DMS79 (cell line): ENCODE data around the gene TOGARAM1.

Experiments used
- DNase-seq: peaks from one replicate; lab custom pipeline; 2025; lab: John Stamatoyannopoulos, UW

The TOGARAM1 gene

GRCh38 chr14:44963775-44964380 is 1.9 kb downstream of the TOGARAM1 start:
- DNase-seq, result peak; percentile 32

DNA sequence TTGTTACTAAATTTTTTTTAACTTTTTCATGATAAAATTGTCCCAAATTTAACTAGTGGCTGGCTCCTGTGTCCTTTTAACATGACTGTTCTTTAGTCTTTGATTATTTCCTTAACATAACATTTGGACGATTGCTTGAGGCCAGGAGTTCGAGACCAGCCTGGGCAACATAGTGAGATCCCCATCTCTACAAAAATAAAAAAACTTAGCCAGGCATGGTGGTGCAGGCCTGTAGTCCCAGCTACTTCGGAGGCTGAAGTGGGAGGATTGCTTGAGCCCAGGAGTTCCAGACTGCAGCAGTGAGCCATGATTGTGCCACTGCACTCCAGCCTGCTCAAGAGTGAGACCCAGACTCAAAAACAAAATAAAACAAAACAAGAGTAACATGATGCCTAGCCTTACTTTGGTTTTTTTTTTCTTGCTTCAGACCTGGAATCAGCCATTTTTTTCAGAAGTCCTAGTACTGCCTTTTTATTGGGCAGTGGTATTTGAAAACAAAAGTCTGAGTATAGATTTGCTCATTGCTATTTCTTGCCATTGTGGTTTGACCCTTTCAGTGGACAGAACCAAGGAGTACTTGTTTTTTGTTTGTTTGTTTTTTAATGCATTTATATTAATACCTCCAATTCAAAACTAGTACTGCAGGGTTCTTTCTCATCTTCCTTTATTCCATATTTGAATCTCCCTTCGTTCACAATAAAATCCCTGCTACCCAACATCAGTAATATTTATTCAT is 4.8 kb downstream of the TOGARAM1 start:
- no peak for DNase-seq

GRCh38 chr14:44968714-44969113 is 6.7 kb downstream of the TOGARAM1 start:
- no peak for DNase-seq

DNA sequence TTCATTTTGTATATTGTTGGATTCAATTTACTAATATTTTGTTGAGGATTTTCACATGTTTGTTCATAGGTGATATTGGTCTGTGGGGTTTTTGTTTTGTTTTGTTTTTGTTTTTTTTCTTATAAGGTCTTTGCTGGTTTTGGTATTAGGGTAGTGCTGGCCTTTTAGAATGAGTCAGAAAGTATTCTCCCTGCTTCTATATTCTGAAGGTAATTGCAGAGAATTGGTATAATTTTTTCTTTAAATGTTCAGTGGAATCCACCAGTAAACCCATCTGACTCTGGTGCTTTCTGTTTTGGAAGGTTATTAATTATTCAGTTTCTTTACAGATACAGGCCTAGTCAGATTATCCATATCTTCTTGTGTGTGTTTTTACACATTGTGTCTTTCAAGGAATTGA is 8.9 kb downstream of the TOGARAM1 start:
- DNase-seq, result no peak

- no peak for DNase-seq
These were observed 9.5 kb downstream of the TOGARAM1 start for GRCh38 chr14:44971459-44971858.

DNA sequence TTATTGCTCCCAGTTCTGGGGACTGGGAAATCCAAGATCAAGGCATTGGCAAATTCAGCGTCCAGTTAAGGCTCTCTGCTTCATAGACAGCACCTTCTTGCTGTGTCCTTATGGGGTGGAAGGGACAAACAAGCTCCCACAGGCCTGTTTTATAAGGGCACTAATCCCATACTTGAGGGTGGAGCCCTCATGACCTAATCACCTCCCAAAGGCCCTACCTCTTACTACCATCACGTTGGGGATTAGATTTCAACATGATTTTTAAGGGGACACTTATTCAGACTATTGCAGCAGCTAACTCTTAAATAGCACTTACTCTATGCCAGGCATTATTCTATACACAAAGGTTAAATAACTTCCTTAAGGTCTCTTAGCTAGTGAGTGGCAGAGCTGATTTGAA is 17.3 kb downstream of the TOGARAM1 start:
- DNase-seq, result no peak

- no peak for DNase-seq
These were observed 17.9 kb downstream of the TOGARAM1 start for GRCh38 chr14:44979740-44980356.

DNA sequence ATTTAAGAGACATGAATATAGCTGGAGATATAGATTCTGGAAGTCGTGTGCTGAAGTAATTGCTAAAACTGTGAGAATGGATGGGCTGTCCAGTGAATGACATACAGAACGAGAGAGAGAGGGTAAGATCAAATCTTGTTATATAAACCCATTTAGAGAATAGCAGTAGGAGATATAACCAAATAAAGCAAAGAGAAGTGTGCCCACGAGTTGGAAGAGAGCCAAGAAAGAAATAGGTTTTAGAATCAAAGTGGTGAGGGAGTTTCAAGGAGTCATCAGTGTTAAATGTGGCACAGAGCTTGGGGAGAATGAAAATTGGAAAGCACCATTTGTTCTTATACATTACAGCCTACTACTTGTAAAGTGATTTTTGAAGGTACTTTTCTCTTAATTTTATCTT is 19.2 kb downstream of the TOGARAM1 start:
- DNase-seq, result peak; percentile 75

DNA sequence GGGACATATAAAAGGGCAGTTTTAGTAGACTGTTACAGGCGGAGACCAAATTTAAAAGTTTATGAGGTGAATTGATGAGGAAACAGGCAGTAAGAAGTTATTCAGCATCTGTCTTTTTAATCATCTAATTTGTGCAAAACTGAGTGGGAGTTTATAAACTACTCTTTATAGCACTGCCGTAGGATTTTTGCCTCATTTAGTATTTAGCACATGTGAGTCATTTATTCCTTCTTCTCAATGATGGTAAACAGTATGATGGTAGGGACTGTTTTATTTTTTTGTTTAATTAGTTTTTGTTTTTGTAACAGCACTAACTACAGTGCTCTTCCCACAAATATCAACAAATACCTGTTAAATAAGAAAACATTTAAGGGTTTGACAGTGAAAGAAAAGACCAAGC is 20.6 kb downstream of the TOGARAM1 start:
- DNase-seq, result no peak

DNA sequence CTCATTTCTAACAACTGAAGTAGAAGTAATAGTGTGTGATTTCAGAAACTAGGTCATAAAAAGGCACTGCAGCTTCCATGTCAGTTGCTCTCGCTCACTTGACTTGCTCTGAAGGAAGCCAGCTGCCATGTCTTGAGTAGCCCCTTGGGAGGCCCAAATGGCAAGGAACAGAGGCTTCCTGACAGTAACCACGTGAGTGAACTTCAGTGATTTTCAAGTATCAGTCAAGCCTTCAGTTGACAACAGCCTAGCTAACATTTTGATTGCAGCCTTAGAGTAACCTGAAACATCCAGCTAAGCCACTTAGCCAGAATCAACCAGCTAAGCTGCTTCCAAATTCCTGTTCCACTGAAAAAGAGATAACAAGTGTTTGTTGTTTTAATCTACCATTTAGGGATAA is 26.7 kb downstream of the TOGARAM1 start:
- DNase-seq, result peak; percentile 99

DNA sequence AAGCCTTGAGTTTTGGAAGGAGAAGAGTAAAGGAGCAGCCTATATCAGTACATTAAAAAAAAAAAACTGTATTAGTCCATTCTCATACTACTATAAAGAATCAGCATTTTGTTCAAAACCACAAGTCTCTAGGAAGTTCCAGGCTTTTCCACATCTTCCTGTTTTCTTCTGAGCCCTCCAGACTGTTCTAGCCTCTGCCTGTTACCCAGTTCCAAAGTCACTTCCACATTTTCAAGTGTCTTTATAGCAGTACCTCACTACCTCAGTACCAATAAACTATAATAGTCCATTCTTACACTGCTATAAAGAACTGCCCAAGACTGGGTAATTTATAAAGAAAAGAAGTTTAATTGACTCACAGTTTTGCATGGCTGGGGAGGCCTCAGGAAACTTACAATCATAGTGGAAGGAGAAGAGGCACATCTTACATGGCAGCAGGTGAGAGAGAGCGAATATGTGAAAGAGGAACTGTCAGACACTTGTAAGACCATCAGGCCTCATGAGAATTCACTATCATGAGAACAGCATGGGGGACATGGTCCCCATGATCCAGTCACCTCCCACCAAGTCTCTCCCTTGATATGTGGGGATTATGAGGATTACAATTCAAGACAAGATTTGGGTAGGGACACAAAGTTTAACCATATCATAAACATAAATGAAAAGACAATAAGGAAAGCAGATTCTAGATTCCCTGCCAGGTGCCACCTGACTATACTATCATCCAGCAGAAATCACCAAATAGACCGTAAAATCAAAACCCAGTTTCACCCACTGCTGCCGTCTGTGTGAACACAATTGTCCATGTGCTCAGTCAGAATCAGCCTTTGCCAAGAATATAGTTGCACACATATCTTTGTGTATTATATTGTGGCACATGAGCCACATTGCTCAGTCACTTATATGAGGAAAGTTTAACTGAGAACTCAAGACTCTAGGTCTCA is 27.8 kb downstream of the TOGARAM1 start:
- DNase-seq, result no peak

DNA sequence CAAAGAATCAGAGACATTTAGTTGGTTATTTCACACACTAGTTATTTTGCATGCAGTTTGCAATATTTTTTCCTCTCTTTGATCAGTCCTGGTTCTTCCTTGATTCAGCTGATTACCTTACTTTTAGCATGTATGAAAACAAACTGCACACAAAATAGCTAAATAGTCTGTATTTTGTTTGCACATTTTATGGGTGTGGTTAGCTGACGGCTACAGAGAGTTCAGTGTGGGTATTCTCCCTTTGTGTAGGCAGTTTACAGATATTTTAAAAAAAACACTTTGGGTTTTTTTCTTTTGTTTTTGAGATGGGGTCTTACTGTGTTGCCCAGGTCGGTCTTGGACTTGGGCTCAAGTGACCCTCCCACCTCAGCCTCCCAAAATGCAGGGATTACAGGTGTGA is 28.5 kb downstream of the TOGARAM1 start:
- DNase-seq, result no peak

GRCh38 chr14:44995196-44995595 is 33.2 kb downstream of the TOGARAM1 start:
- DNase-seq, result no peak

GRCh38 chr14:44995770-44996294 is 33.8 kb downstream of the TOGARAM1 start:
- DNase-seq, result no peak

DNA sequence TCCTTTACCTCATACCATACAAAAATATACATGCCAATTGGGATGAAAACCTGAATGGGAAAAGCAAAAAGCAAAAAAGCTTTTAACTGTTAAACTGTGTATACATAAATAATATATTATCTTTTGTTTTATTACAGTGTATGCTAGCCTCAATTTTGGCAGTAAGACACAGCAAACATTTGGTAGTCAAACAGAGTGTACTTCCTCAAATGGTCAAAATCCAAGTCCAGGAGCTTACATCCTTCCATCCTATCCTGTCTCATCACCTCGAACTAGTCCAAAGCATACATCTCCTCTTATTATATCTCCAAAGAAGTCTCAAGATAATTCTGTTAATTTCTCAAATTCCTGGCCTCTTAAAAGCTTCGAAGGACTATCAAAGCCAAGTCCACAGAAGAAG is 41.9 kb downstream of the TOGARAM1 start:
- no peak for DNase-seq

DNA sequence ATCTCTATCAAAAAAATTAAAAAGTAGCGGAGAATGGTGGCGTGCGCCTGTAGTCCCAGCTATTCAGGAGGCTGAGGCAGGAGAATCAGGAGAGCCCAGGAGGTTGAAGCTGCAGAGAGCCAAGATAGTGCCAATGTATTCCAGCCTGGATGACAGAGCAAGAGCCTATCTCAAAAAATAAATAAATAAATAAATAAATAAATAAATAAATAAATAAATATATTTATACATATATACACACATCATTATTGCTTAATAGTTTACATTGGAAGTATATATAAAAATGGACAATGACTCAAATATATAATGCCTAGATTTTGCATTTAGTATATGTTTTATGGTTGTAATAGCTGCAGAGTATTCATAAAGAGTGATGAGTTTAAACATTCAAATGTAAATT is 53.1 kb downstream of the TOGARAM1 start:
- DNase-seq, result no peak

GRCh38 chr14:45028107-45028626 is 66.2 kb downstream of the TOGARAM1 start:
- no peak for DNase-seq

GRCh38 chr14:45034730-45035129 is 72.7 kb downstream of the TOGARAM1 start:
- DNase-seq, result no peak

GRCh38 chr14:45038256-45038655 is 76.3 kb downstream of the TOGARAM1 start:
- no peak for DNase-seq

GRCh38 chr14:45038865-45039264 is 76.9 kb downstream of the TOGARAM1 start:
- no peak for DNase-seq

DNA sequence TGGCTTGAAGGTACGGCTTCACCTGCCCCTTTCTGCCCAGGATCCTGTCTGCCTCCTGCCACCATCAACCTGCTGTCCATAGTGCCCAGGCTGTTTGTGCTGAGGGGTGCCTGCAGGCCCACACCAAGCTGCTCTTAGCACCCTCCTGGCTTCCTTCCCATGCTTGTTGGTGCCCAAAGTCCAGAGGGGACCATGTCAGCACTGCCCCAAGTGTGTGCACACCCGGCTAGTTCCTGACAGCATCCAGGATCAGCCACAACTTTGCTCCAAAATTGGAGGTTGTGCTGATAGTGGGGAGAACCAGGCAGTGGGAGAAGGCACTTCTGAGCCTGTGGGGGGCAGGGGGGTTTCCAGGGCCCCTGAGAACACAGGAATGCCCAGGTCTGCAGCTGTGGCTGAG is 77.4 kb downstream of the TOGARAM1 start:
- no peak for DNase-seq

GRCh38 chr14:45041641-45042040 is 79.7 kb downstream of the TOGARAM1 start:
- DNase-seq, result no peak
